ENCODE measurements around the gene ST3GAL2. TPM values are rescaled to one million over a fixed set of nuclear protein-coding genes. Genes with fewer than 3 reads are reported as not detected.

Gene ST3GAL2
- total RNA-seq, 1 donor from 2014 or later, result 24.5 TPM

Small RNA genes lying within 50 kb of the gene (small RNA-seq; reads per million reads assigned to genes)
- gene RNU6-23P (not detected), gene RPS27P26 (not detected)

Other genes with a start within 250 kb of the ST3GAL2 start
- 16.2 TPM for gene EXOSC6, start 187.2 kb downstream of the ST3GAL2 start, total RNA-seq
- 65.8 TPM for gene AARS1, start 149.6 kb downstream of the ST3GAL2 start, total RNA-seq
- gene DDX19B, start 139.9 kb downstream of the ST3GAL2 start, total RNA-seq, result 21.4 TPM
- 38.1 TPM for gene DDX19A, start 92.2 kb downstream of the ST3GAL2 start, total RNA-seq
- gene FCSK, start 15.5 kb upstream of the ST3GAL2 start, total RNA-seq, result 6.8 TPM
- 66.8 TPM for gene COG4, start 84.5 kb upstream of the ST3GAL2 start, total RNA-seq
- 83.5 TPM for gene SF3B3, start 84.7 kb upstream of the ST3GAL2 start, total RNA-seq
- 6.8 TPM for gene IL34, start 207.5 kb upstream of the ST3GAL2 start, total RNA-seq
- 18.8 TPM for gene MTSS2, start 247.0 kb upstream of the ST3GAL2 start, total RNA-seq